KG1 (cell line): ENCODE results near the gene SORBS1.

Source experiments
- DNase-seq: peaks from one replicate; lab custom pipeline; 2025; lab: John Stamatoyannopoulos, UW

SORBS1 gene

GRCh38 chr10:95435548-95436279, 125.5 kb downstream of the SORBS1 start:
- no peak for DNase-seq

- DNase-seq = no peak
Observed at GRCh38 chr10:95434583-95434982, 126.6 kb downstream of the SORBS1 start.

- DNase-seq = no peak
Observed at GRCh38 chr10:95431900-95432342, 129.2 kb downstream of the SORBS1 start.

DNA sequence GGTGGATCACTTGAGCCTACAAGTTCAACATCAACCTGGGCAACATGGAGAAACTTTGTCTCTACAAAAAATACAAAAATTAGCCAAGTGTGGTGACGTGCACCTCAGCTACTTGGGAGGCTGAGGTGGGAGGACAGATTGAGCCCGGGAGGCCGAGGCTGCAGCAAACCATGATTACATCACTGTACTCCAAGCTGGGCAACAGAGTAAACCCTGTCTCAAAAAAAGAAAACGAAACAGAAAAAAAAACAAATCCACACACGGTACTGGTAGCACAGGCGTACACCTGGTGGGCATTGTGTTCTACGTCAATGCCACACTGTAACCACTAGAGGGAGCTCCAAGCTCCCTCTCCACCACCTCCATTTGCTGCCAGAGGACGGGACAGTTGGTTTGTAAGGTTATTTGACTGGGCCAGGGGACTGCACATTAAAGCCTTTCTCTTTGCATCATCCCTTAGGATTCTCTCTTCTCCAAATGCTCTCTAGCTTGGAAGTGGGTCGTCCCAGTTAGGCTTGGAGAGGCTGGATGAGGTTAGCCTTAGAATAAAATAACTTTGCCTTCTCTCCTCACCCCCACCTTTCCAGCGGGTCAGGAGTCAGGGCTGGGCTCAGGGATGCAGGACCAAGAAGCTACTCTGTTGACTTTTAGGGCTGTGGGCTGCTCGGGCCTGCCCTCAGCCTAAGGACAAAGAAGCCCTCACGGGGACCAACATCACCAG, 130.8 kb downstream of the SORBS1 start:
- peak; percentile 49 for DNase-seq

DNA sequence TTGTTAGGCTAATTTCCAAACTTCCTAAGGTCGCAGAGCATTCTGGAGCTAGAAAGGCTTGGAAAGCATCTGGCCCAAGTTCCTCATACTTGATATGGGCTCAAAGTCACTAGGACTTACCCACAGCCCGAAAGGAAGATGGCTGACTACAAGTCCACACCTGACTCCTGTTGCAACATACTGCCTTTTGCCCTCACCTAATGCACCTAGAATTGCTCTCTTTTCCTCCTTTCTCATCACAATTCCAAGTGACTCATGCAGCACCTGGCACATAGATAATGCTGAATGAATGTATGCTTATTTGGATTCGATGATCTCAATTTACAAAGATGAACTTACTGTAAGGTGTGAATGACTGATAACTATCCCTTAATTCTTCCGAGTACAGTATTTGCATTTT, 131.5 kb downstream of the SORBS1 start:
- DNase-seq = no peak

DNA sequence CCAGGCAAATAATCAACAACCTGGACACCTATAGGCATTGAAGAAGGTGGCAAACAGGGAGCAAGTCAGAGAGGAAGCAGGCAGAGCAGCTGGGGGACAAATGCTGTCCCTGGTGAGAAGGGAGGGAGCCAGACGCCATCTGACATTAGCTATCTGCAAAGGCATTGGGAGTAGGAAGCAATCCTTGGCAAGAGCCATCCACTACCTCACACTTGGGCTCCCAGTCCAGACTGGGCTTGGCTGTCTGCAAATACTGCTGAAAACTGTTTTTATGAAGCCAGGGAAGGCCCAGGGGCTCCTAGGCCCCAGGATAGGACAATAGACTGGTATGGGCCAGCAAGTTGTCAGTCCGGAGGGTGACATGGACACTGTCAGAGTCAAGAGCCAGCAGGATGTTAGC, 132.5 kb downstream of the SORBS1 start:
- DNase-seq = no peak

GRCh38 chr10:95426482-95426881, 134.7 kb downstream of the SORBS1 start:
- no peak for DNase-seq

GRCh38 chr10:95425592-95426465, 135.3 kb downstream of the SORBS1 start:
- DNase-seq = no peak

DNA sequence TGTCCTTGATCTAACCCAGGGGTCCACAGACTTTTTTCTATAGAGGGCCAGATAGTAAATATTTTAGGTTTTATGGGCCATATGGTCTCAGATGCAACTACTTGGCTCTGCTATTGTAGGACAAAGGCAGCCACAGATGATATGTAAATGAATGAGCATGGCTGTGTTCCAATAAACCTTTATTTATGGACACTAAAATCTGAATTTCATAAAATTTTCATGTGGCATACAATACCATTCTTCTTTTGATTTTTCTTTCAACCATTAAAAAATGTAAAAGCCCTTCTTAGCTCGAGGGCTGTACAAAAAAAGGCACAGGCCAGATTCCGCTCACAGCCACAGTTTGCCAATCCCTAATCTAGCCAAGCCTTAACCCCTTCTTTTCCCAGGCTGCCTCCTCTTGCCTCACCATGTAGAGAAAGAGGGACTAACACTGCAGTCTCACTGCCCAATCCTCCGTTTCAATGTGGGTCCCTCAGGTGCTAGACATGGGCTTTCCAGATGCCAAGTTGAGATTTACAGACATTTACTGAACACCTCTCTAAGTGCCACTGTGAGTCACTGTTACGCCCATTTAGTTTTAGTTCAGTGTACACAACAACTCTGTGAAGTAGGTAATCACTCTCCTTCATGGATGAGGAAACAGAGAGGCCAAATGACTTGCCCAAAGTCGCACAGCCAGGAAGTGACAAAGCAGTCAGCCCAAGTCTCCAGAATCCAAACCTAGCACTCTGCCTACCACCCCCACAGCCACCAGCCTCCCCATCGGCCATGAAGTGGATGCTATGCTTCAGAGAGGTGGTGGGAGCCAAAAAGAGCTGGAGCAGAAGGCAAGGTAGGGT, 137.8 kb downstream of the SORBS1 start:
- no peak for DNase-seq

GRCh38 chr10:95422233-95422632, 138.9 kb downstream of the SORBS1 start:
- DNase-seq = no peak

DNA sequence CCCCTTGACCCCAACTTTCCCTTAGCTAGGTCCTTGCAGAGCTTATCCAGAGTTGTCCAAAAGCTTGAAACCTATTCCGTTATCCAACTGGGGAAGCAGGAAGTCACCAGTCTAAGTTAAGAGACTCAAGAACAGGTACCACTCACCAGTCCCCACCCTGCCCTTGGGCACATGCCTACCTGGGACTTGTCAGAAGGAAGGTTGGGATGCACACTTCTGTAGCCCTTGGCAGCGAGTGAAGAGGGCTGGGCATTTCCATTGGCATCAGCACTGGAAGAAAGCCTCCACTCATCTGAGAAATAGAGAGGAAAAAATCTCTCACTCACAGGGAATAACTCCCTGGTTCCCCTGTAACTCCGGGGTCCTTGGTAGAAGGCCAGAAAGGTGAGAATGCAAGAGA, 139.4 kb downstream of the SORBS1 start:
- no peak for DNase-seq

GRCh38 chr10:95419399-95419798, 141.8 kb downstream of the SORBS1 start:
- DNase-seq = no peak

GRCh38 chr10:95416973-95417372, 144.2 kb downstream of the SORBS1 start:
- DNase-seq = no peak

GRCh38 chr10:95416270-95416669, 144.9 kb downstream of the SORBS1 start:
- DNase-seq = no peak

GRCh38 chr10:95415621-95416031, 145.5 kb downstream of the SORBS1 start:
- no peak for DNase-seq

GRCh38 chr10:95414844-95415485, 146.2 kb downstream of the SORBS1 start:
- DNase-seq = no peak

DNA sequence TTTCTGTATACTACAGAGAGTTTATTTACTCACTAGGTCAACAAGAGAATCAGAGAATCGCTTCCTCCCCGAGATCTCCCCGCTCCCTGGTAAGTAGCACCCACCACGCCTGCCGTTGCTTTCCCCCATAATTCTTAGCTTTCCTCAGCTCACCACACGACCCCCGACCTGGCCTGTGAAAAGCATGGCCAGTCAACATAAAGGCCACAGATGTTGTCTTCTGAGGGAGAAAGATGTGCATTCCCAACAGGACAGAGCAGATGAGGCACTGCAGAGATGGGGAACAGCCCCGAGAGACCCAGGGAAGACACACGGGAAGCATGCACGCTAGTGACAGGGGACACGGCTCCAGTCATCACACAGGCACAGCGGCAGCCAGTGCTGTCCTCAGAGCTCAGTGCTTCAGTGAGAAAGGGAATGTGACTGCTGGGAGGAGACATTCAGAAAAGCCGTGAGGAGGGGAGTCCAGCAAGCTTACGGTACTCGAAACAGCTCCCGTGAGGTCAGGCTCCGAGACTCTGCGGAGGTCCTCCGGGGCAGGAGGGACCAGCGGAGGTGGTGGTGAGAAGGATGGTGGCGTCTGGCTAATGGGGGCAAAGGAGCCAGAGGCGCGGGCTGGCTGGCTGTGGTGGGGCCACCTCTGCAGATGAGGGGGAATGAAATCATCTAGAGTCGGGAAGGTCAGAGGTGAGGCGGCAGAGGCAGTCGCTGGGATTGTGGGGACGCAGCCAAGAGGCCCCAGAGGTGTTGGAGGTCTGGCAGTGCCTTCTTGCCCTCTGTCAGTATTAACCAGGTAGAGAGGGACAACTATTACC, 146.9 kb downstream of the SORBS1 start:
- no peak for DNase-seq

DNA sequence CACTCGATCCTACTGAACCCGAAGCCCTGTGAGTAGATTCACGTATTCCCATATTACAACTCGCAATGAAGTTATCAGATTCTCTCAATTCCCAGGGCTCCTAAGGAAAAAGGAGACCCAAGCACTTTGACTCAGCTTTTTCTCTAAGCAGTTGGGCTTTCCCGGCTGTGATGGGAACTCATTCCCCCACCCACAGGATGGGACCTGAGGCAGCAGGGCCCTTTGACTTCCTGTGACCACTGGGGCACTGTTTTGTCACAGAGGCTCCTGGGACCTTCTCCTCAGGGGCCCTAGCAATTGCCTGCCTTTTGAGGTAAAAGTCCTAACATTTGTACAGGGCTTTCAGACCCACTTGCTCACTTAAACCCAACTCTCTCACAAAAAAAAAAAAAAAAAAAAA, 147.6 kb downstream of the SORBS1 start:
- no peak for DNase-seq

DNA sequence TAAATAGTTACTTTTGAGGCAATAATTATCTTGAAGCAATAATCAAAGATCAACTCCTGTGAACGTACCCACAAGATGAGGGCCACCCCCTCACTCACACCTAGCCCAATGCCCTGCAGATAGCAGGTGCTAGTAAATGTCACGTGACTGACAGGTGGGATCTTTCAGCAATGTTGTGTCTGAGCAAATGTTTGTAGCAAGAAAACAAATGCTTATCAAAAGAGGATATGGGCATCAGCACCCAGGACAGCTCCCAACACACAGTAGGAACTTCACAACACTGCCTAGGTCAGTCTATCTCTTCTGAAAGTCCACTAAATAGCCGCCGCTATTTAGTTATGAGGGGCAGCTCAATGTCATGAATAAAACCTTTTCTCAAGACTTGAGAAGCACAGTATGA, 149.5 kb downstream of the SORBS1 start:
- no peak for DNase-seq
